Measurements from ENCODE around the gene UBTD2.

DNA sequence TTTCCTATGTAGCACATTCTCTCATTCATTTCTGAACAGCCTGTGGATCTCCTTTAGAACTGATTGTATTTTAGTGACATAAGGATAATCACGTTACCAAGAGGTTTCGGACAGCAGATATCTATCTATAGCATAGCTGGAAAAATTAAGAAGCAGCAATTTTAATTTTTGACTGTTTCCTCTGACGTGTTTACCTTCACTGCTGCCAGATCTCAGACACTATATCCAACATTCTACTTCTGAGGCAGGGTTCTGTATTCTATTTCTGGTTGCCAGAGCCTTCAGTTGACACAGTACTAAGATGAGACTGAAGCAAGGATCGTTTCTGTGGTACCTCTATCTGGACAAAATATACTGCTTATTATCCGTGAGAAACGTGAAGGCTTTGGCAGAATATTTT lies 89.7 kb downstream of the UBTD2 start, which contains the start of gene EFCAB9:
- TF ChIP-seq, protein P1, sequence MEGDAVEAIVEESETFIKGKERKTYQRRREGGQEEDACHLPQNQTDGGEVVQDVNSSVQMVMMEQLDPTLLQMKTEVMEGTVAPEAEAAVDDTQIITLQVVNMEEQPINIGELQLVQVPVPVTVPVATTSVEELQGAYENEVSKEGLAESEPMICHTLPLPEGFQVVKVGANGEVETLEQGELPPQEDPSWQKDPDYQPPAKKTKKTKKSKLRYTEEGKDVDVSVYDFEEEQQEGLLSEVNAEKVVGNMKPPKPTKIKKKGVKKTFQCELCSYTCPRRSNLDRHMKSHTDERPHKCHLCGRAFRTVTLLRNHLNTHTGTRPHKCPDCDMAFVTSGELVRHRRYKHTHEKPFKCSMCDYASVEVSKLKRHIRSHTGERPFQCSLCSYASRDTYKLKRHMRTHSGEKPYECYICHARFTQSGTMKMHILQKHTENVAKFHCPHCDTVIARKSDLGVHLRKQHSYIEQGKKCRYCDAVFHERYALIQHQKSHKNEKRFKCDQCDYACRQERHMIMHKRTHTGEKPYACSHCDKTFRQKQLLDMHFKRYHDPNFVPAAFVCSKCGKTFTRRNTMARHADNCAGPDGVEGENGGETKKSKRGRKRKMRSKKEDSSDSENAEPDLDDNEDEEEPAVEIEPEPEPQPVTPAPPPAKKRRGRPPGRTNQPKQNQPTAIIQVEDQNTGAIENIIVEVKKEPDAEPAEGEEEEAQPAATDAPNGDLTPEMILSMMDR (optimal IDR thresholded peaks at IDR 0.05 in 1 of 3, IDR thresholded peaks at IDR 0.05 in 1 of 3, conservative IDR thresholded peaks at IDR 0.05 in 1 of 3; ENCODE audit: extremely low read depth in 1 of 3, insufficient read depth in 2 of 3, low read length in 3 of 3), result no peak
- TF ChIP-seq EZH2 (IDR thresholded peaks at IDR 0.05; ENCODE audit: low read length), result no peak

Measured in keratinocyte (primary cell).